Stomach smooth muscle (tissue), 2 donors: ENCODE results near the gene PSENEN.
"Not testable (repeated sequence)": the region's sequence is repeated elsewhere in the genome, so short reads cannot be mapped to it uniquely, and the experiment has no call there.

ENCODE experiments used
- H3K27ac ChIP-seq: one replicate; pipeline ENCODE4 v1.7.0; 2013; ENCODE audit warnings: mild to moderate bottlenecking, low read length, inconsistent platforms
- H3K27me3 ChIP-seq, 2 donors: one replicate each; pipeline ENCODE4 v1.7.0; 2013; ENCODE audit warnings: low read length in 2 of 2; ENCODE audit not compliant: insufficient read depth in 2 of 2, control insufficient read depth in 1 of 2
- H3K36me3 ChIP-seq, 2 donors: one replicate each; pipeline ENCODE4 v1.7.0; 2013; ENCODE audit warnings: low read length in 2 of 2; ENCODE audit not compliant: control insufficient read depth in 2 of 2, insufficient read depth in 2 of 2
- H3K4me1 ChIP-seq: one replicate; pipeline ENCODE4 v1.7.0; 2013; ENCODE audit warnings: low read length; ENCODE audit not compliant: control insufficient read depth, insufficient read depth
- H3K4me3 ChIP-seq, 2 donors: one replicate each; pipeline ENCODE4 v1.7.0; 2013; ENCODE audit warnings: low read length in 2 of 2
- H3K9ac ChIP-seq, 2 donors: one replicate each; pipeline ENCODE4 v1.7.0; 2013; ENCODE audit warnings: low read length in 2 of 2, mild to moderate bottlenecking in 1 of 2
- H3K9me3 ChIP-seq, 2 donors: one replicate each; pipeline ENCODE4 v1.7.0; 2013; ENCODE audit warnings: low read length in 2 of 2; ENCODE audit not compliant: control insufficient read depth in 2 of 2
- donor health status: healthy.
- donor health status: Pancreatic carcinoma.

PSENEN gene

GRCh38 chr19:35720163-35720524 lies 25.3 kb upstream of the PSENEN start:
- no peaks in the 10 kb centered on the region for H3K27me3 ChIP-seq
- peaks cover 30 to 36% of the 10 kb centered on the region in 2 donors for H3K36me3 ChIP-seq
- no peak overlapping the region for H3K9ac ChIP-seq
- H3K27ac ChIP-seq = peak overlapping the region; percentile 18
- H3K9me3 ChIP-seq = no peaks in the 10 kb centered on the region
- peaks cover 42% of the 10 kb centered on the region for H3K4me1 ChIP-seq
- H3K4me3 ChIP-seq = no peak overlapping the region

- H3K27ac ChIP-seq = no peak overlapping the region
- no peaks in the 10 kb centered on the region for H3K27me3 ChIP-seq
- no peaks in the 10 kb centered on the region for H3K9me3 ChIP-seq
- no peak overlapping the region for H3K4me3 ChIP-seq
- H3K9ac ChIP-seq = no peak overlapping the region
- H3K36me3 ChIP-seq = peaks cover 36 to 41% of the 10 kb centered on the region in 2 donors
- peaks cover 38% of the 10 kb centered on the region for H3K4me1 ChIP-seq
Measured at GRCh38 chr19:35720648-35721047, 24.8 kb upstream of the PSENEN start.

DNA sequence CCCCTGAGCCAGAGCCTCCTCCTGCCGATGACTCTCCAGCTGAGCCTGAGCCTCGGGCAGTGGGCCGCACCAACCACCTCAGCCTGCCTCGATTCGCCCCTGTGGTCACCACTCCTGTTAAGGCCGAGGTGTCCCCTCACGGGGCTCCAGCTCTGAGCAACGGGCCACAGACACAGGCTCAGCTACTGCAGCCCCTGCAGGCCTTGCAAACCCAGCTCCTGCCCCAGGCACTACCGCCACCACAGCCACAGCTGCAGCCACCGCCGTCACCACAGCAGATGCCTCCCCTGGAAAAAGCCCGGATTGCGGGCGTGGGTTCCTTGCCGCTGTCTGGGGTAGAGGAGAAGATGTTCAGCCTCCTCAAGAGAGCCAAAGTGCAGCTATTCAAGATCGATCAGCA lies 24.1 kb upstream of the PSENEN start:
- Histone ChIP-seq H3K27me3 (no peaks in the 10 kb centered on the region), H3K36me3 (peaks cover 43 to 47% of the 10 kb centered on the region in 2 donors), H3K4me1 (peaks cover 30% of the 10 kb centered on the region), H3K27ac (no peak overlapping the region), H3K4me3 (no peak overlapping the region), H3K9ac (no peak overlapping the region), H3K9me3 (no peaks in the 10 kb centered on the region)

- Histone ChIP-seq H3K9ac (no peak overlapping the region), H3K36me3 (peaks cover 53 to 56% of the 10 kb centered on the region in 2 donors), H3K27me3 (no peaks in the 10 kb centered on the region), H3K27ac (no peak overlapping the region), H3K9me3 (no peaks in the 10 kb centered on the region), H3K4me3 (no peak overlapping the region), H3K4me1 (peaks cover 21% of the 10 kb centered on the region)
Measured at GRCh38 chr19:35722461-35722860, 23.0 kb upstream of the PSENEN start.

DNA sequence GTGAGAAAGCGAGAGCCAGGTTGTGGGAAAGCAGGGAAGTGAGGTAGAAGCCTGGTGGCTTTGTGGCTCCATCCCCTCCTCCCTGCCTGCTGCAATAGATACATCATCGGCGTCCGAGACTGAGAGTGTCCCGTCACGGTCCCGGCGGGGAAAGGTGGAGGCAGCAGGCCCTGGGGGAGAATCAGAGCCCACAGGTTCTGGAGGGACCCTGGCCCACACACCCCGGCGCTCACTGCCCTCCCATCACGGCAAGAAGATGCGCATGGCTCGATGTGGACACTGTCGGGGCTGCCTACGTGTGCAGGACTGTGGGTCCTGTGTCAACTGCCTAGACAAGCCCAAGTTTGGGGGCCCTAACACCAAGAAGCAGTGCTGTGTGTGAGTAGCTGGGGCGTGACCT lies 22.6 kb upstream of the PSENEN start:
- Histone ChIP-seq H3K9ac (no peak overlapping the region), H3K36me3 (peaks cover 57 to 60% of the 10 kb centered on the region in 2 donors), H3K4me1 (peaks cover 21% of the 10 kb centered on the region), H3K4me3 (no peak overlapping the region), H3K27ac (no peak overlapping the region), H3K27me3 (no peaks in the 10 kb centered on the region), H3K9me3 (no peaks in the 10 kb centered on the region)

- no peak overlapping the region for H3K27ac ChIP-seq
- H3K4me3 ChIP-seq = no peak overlapping the region
- H3K36me3 ChIP-seq = peaks cover 64 to 67% of the 10 kb centered on the region in 2 donors
- no peaks in the 10 kb centered on the region for H3K27me3 ChIP-seq
- H3K4me1 ChIP-seq = peaks cover 17% of the 10 kb centered on the region
- H3K9ac ChIP-seq = no peak overlapping the region
- H3K9me3 ChIP-seq = no peaks in the 10 kb centered on the region
Measured at GRCh38 chr19:35723671-35724070, 21.8 kb upstream of the PSENEN start.

- H3K9me3 ChIP-seq, H3K9ac ChIP-seq, H3K4me3 ChIP-seq, H3K27ac ChIP-seq, H3K27me3 ChIP-seq: not testable (repeated sequence)
- Histone ChIP-seq H3K4me1 (peaks cover 13% of the 10 kb centered on the region), H3K36me3 (peaks cover 69 to 72% of the 10 kb centered on the region in 2 donors)
Measured at GRCh38 chr19:35724132-35724531, 21.3 kb upstream of the PSENEN start.

- no peak overlapping the region for H3K9ac ChIP-seq
- H3K36me3 ChIP-seq = peaks cover 73 to 76% of the 10 kb centered on the region in 2 donors
- H3K27me3 ChIP-seq = no peaks in the 10 kb centered on the region
- H3K4me1 ChIP-seq = peaks cover 8% of the 10 kb centered on the region
- H3K27ac ChIP-seq = no peak overlapping the region
- no peaks in the 10 kb centered on the region for H3K9me3 ChIP-seq
- no peak overlapping the region for H3K4me3 ChIP-seq
Measured at GRCh38 chr19:35724560-35724959, 20.9 kb upstream of the PSENEN start.

DNA sequence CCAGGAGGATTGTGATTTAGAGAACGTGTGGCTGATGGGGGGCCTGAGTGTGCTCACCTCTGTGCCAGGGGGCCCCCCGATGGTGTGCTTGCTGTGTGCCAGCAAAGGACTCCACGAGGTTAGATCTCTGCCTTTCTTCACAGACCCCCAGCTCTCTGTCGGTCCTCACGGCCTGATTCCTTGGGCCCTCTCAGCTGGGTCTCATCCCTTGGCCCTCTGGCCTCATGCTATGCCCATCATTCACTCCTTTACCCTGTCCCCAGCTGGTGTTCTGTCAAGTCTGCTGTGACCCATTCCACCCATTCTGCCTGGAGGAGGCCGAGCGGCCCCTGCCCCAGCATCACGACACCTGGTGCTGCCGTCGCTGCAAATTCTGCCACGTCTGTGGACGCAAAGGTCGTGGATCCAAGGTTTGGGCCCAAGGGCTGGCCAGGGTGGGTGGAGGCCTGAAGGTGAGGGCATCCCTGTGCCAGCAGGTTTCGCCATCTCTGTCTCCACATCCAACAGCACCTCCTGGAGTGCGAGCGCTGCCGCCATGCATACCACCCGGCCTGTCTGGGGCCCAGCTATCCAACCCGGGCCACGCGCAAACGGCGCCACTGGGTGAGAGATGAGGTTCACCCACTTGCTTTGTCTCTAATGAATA lies 20.1 kb upstream of the PSENEN start:
- Histone ChIP-seq H3K9ac (no peak overlapping the region), H3K27ac (no peak overlapping the region), H3K4me3 (no peak overlapping the region), H3K9me3 (no peaks in the 10 kb centered on the region), H3K4me1 (peaks cover 4% of the 10 kb centered on the region), H3K36me3 (peaks cover 79 to 84% of the 10 kb centered on the region in 2 donors), H3K27me3 (no peaks in the 10 kb centered on the region)

GRCh38 chr19:35727053-35727955 lies 18.1 kb upstream of the PSENEN start:
- H3K4me3 ChIP-seq = no peak overlapping the region
- no peak overlapping the region for H3K27ac ChIP-seq
- no peaks in the 10 kb centered on the region for H3K27me3 ChIP-seq
- peaks cover 87 to 90% of the 10 kb centered on the region in 2 donors for H3K36me3 ChIP-seq
- H3K9me3 ChIP-seq = no peaks in the 10 kb centered on the region
- no peak overlapping the region for H3K9ac ChIP-seq
- H3K4me1 ChIP-seq = no peaks in the 10 kb centered on the region
